Stimulated activated CD4-positive, alpha-beta T cell treated with anti-CD3 and anti-CD28 coated beads, Interleukin-2, amount 100 ng/mL, for 24 hours (primary cell): ENCODE results near the gene SYNPR.

Experiments used
- DNase-seq, 2 donors: peaks; one replicate each; pipeline ENCODE4 v3.0.0-alpha.2; 2020

Gene SYNPR

GRCh38 chr3:63386568-63386967 lies 108.5 kb downstream of the SYNPR start:
- no peak for DNase-seq

- DNase-seq = no peak
Observed at GRCh38 chr3:63387568-63387967, 109.5 kb downstream of the SYNPR start.

GRCh38 chr3:63390710-63391230 lies 112.7 kb downstream of the SYNPR start:
- DNase-seq = no peak

- no peak for DNase-seq
Observed at GRCh38 chr3:63395960-63396359, 117.9 kb downstream of the SYNPR start.

GRCh38 chr3:63400246-63400860 lies 122.2 kb downstream of the SYNPR start:
- DNase-seq = no peak

GRCh38 chr3:63405882-63406281 lies 127.8 kb downstream of the SYNPR start:
- no peak for DNase-seq

GRCh38 chr3:63413523-63413922 lies 135.4 kb downstream of the SYNPR start:
- no peak for DNase-seq

- DNase-seq = no peak
Observed at GRCh38 chr3:63414607-63415006, 136.5 kb downstream of the SYNPR start.

- DNase-seq = no peak
Observed at GRCh38 chr3:63429905-63430304, 151.8 kb downstream of the SYNPR start.

- DNase-seq = no peak
Observed at GRCh38 chr3:63430875-63431274, 152.8 kb downstream of the SYNPR start.

GRCh38 chr3:63437858-63438257 lies 159.8 kb downstream of the SYNPR start:
- no peak for DNase-seq

GRCh38 chr3:63438826-63439371 lies 160.8 kb downstream of the SYNPR start:
- no peak for DNase-seq

- DNase-seq = no peak
Observed at GRCh38 chr3:63441262-63441661, 163.2 kb downstream of the SYNPR start.

GRCh38 chr3:63442918-63443317 lies 164.8 kb downstream of the SYNPR start:
- DNase-seq = no peak

GRCh38 chr3:63450023-63450422 lies 171.9 kb downstream of the SYNPR start:
- no peak for DNase-seq

GRCh38 chr3:63450634-63451363 lies 172.7 kb downstream of the SYNPR start:
- DNase-seq = no peak

- no peak for DNase-seq
Observed at GRCh38 chr3:63456901-63457300, 178.8 kb downstream of the SYNPR start.

GRCh38 chr3:63458405-63458804 lies 180.3 kb downstream of the SYNPR start:
- no peak for DNase-seq

GRCh38 chr3:63462732-63463131 lies 184.6 kb downstream of the SYNPR start:
- no peak for DNase-seq

GRCh38 chr3:63467392-63467791 lies 189.3 kb downstream of the SYNPR start:
- DNase-seq = no peak

GRCh38 chr3:63470745-63471144 lies 192.6 kb downstream of the SYNPR start:
- DNase-seq = no peak

GRCh38 chr3:63471781-63472180 lies 193.7 kb downstream of the SYNPR start:
- DNase-seq = no peak

- DNase-seq = no peak
Observed at GRCh38 chr3:63473641-63474166, 195.6 kb downstream of the SYNPR start.
